Measurements from ENCODE around the gene ASB1. TPM values are rescaled to one million over a fixed set of nuclear protein-coding genes. Genes with fewer than 3 reads are reported as not detected.

Gene ASB1
- total and polyA plus RNA-seq, 9 donors = 39.1 to 48.4 (median 42.9) TPM

DNA sequence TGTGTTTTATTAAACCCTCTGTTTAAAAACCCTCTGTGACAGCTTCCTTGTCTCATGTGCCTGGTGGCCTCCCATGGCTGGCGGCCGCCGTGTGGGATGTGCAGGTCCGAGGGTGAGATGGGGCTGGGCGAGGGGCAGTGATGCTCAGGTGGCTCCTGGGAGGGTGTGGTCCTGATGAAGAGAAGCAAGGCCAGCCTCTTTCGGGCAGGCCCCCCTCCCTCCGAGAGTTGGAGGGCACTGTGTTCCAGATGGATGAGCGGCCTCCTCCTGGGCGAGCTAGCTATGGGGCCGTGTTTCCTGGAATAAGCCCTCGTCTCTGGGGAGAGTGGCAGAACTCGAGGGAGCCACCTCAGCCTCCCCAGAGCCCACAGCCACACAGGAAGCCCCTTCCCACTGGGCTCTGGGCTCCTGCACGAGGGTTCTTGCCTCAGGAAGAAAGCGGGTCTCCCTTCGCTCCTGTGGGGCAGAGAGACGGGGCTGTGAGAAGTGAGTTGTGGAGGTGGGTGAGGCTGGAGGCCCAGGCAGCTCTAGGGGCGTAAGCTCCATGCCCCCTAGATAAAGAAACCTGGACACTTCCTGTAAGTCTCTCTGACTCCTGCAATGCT lies 72.1 kb downstream of the ASB1 start:
- 69% methylated on average over 12 of the region's 17 CpGs for WGBS (ENCODE audit: insufficient coverage)
- Histone ChIP-seq H3K9me3 (replicated peaks; ENCODE audit: control insufficient read depth, low read depth, low read length) (no peaks in the 10 kb centered on the region), H3K4me1 (ENCODE audit: control insufficient read depth, insufficient read depth, low read length) (peaks cover under 1% of the 10 kb centered on the region), H3K36me3 (ENCODE audit: control insufficient read depth, insufficient read depth, low read length) (no peaks in the 10 kb centered on the region), H3K4me3 (ENCODE audit: low read length) (no peak overlapping the region), H3K27ac (ENCODE audit: low read length) (no peak overlapping the region), H3K27me3 (ENCODE audit: control insufficient read depth, insufficient read depth, low read length) (no peaks in the 10 kb centered on the region)
- DNase-seq = no peak

DNA sequence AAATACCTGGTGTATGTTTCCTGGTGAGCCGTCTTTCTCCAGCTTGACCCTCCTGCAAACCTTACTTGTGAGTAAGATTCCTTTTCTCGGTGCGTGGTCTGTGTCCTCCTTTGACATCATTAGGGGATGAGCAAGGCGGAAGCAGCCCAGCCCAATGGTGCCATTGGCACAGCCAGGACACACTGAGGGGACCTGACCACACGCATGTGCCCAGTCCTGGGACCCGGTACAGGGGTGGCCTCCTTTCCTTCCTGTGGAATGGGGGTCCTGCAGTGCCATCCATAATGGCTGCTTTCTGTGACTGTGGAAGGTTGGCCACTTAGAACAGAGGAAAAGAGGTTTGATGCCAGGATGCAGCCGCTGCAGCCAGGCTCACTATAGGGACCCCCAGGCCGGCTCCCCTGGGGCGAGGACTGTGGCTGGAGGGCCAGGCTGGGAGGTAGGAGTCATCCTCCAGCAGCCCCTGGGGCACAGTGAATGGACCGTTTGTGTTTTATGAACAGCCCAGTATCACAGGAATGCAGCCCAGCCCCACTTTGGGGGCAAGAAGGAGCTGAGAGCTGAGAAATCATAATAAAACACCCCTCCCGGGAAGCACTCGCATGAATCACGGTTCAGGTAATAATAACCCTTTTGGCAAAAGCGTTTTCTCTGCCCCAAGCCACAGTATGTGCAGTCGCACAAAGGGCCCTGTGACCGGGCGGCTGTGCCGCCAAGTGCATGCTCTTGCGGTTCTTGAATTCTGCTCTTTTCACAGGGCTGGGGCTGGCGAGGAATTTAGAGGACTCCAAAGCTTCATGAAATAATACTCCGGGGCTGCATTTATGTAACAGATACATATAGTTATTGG lies 73.2 kb downstream of the ASB1 start:
- Histone ChIP-seq H3K4me3 (ENCODE audit: low read length) (no peak overlapping the region), H3K9me3 (replicated peaks; ENCODE audit: control insufficient read depth, low read depth, low read length) (no peaks in the 10 kb centered on the region), H3K27me3 (ENCODE audit: control insufficient read depth, insufficient read depth, low read length) (peaks cover 2% of the 10 kb centered on the region), H3K27ac (ENCODE audit: low read length) (no peak overlapping the region), H3K4me1 (ENCODE audit: control insufficient read depth, insufficient read depth, low read length) (peaks cover 4% of the 10 kb centered on the region), H3K36me3 (ENCODE audit: control insufficient read depth, insufficient read depth, low read length) (no peaks in the 10 kb centered on the region)
- no peak for DNase-seq
- 77% methylated on average over 16 of the region's 21 CpGs for WGBS (ENCODE audit: insufficient coverage)

DNA sequence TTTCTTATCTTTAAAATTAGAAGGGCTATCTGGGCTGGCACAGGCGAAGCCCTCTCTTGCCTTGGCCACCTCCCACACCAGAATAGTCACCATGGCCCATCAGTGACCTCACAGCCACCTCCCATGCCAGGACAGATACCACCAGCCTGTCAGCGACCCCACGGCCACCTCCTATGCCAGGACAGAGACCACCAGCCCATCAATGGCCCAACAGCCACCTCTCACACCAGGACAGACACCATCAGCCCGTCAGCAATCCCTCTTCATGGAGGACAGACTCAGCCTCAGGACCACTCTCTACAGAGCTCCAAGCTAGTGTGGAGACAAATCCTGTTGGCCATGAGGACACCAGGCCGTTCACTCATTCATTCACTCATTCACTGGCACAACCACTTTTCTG lies 74.6 kb downstream of the ASB1 start:
- Histone ChIP-seq H3K4me3 (ENCODE audit: low read length) (no peak overlapping the region), H3K27ac (ENCODE audit: low read length) (no peak overlapping the region), H3K4me1 (ENCODE audit: control insufficient read depth, insufficient read depth, low read length) (peaks cover 6% of the 10 kb centered on the region), H3K27me3 (ENCODE audit: control insufficient read depth, insufficient read depth, low read length) (peaks cover 2% of the 10 kb centered on the region), H3K36me3 (ENCODE audit: control insufficient read depth, insufficient read depth, low read length) (no peaks in the 10 kb centered on the region), H3K9me3 (replicated peaks; ENCODE audit: control insufficient read depth, low read depth, low read length) (no peaks in the 10 kb centered on the region)
- DNase-seq = no peak
- 88% methylated on average over 4 of the region's 5 CpGs for WGBS (ENCODE audit: insufficient coverage)

Other genes with a start within 250 kb of the ASB1 start
- gene ILKAP, start 223.2 kb upstream of the ASB1 start, total RNA-seq = 19.4 TPM
- gene ILKAP, start 223.2 kb upstream of the ASB1 start, polyA plus RNA-seq (ENCODE audit: insufficient read depth in 1 of 8, insufficient read length in 8 of 8, low replicate concordance in 1 of 8) = 10 to 100 TPM; 30.9 to 43.8 (median 35.0) TPM
- 17.1 TPM for gene HES6, start 186.9 kb upstream of the ASB1 start, total RNA-seq
- 10 to 100 TPM; 17.6 to 25.9 (median 22.0) TPM for gene HES6, start 186.9 kb upstream of the ASB1 start, polyA plus RNA-seq (ENCODE audit: insufficient read depth in 1 of 8, insufficient read length in 8 of 8, low replicate concordance in 1 of 8)
- gene PER2, start 138.3 kb upstream of the ASB1 start, total RNA-seq = 3.1 TPM
- 1 to 10 TPM; 2.8 to 6.5 (median 4.2) TPM for gene PER2, start 138.3 kb upstream of the ASB1 start, polyA plus RNA-seq (ENCODE audit: insufficient read depth in 1 of 8, insufficient read length in 8 of 8, low replicate concordance in 1 of 8)
- gene TRAF3IP1, start 106.4 kb upstream of the ASB1 start, total RNA-seq = 4.4 TPM
- 10 to 100 TPM in 1 of 8 donors, 1 to 10 TPM in 7; 7.4 to 11.5 (median 8.4) TPM for gene TRAF3IP1, start 106.4 kb upstream of the ASB1 start, polyA plus RNA-seq (ENCODE audit: insufficient read depth in 1 of 8, insufficient read length in 8 of 8, low replicate concordance in 1 of 8)

Data from muscle of leg (tissue), 11 donors.